Glutamatergic neuron (in vitro differentiated cells): ENCODE data around the gene ATRN. TPM values are rescaled to one million over a fixed set of nuclear protein-coding genes. Genes with fewer than 3 reads are reported as not detected.
"Not testable (repeated sequence)": the region's sequence is repeated elsewhere in the genome, so short reads cannot be mapped to it uniquely, and the experiment has no call there.

Experiments used
- DNase-seq: peaks from one replicate; pipeline ENCODE4 v3.0.0; 2022
- H3K27ac Mint-ChIP-seq: one replicate; pipeline ENCODE4 v1.8.0; 2020; ENCODE audit warnings: mild to moderate bottlenecking, mixed read lengths, inconsistent platforms; ENCODE audit not compliant: unreplicated experiment
- H3K27me3 Mint-ChIP-seq: one replicate; pipeline ENCODE4 v1.8.0; 2020; ENCODE audit warnings: mild to moderate bottlenecking, moderate library complexity, mixed read lengths, inconsistent platforms; ENCODE audit not compliant: unreplicated experiment
- H3K36me3 Mint-ChIP-seq: one replicate; pipeline ENCODE4 v1.8.0; 2020; ENCODE audit warnings: mild to moderate bottlenecking, mixed read lengths, inconsistent platforms; ENCODE audit not compliant: unreplicated experiment
- H3K4me1 Mint-ChIP-seq: one replicate; pipeline ENCODE4 v1.8.0; 2020; ENCODE audit warnings: mild to moderate bottlenecking, low read depth, mixed read lengths, inconsistent platforms; ENCODE audit not compliant: unreplicated experiment
- H3K4me3 Mint-ChIP-seq: one replicate; pipeline ENCODE4 v1.8.0; 2020; ENCODE audit warnings: mild to moderate bottlenecking, mixed read lengths, inconsistent platforms; ENCODE audit not compliant: unreplicated experiment
- H3K9me3 Mint-ChIP-seq: one replicate; pipeline ENCODE4 v1.8.0; 2020; ENCODE audit warnings: mild to moderate bottlenecking, moderate library complexity, mixed read lengths, inconsistent platforms; ENCODE audit not compliant: unreplicated experiment
- CTCF ChIP-seq: fragments of 200-600 bp; sonication (generic); IDR thresholded peaks from one replicate; pipeline ENCODE4 v1.5.0; 2021; ENCODE audit not compliant: partially characterized antibody, unreplicated experiment
- total RNA-seq: library from RNA; stranded (reverse); fragmentation: NEBNext Ultra II Directional; extraction: Animal tissue kit (Norgen Biotek cat#: 25700); gene quantifications from one replicate; pipeline ENCODE4 v1.2.1, GENCODE V29; 2021; ENCODE audit not compliant: unreplicated experiment

ATRN gene
- total RNA-seq, 1 donor from 2014 or later = 31.1 TPM

- H3K27me3 Mint-ChIP-seq = peaks cover under 1% of the 10 kb centered on the region
- peaks cover under 1% of the 10 kb centered on the region for H3K9me3 Mint-ChIP-seq
Measured at GRCh38 chr20:3532089-3532615, 61.3 kb downstream of the ATRN start.

GRCh38 chr20:3537733-3538132 lies 66.9 kb downstream of the ATRN start:
- not testable (repeated sequence) for H3K9me3 Mint-ChIP-seq, H3K36me3 Mint-ChIP-seq, DNase-seq, H3K27ac Mint-ChIP-seq, H3K4me1 Mint-ChIP-seq, H3K4me3 Mint-ChIP-seq, H3K27me3 Mint-ChIP-seq

More at GRCh38 chr20:3532089-3532615, 61.3 kb downstream of the ATRN start:
- DNase-seq = no peak
- no peak overlapping the region for H3K4me3 Mint-ChIP-seq
- H3K36me3 Mint-ChIP-seq = no peaks in the 10 kb centered on the region
- no peaks in the 10 kb centered on the region for H3K4me1 Mint-ChIP-seq
- no peak for TF ChIP-seq CTCF
- no peak overlapping the region for H3K27ac Mint-ChIP-seq

- Mint-ChIP-seq H3K9me3 (peaks cover 4% of the 10 kb centered on the region), H3K27ac (no peak overlapping the region), H3K36me3 (no peaks in the 10 kb centered on the region), H3K4me3 (no peak overlapping the region), H3K27me3 (peaks cover 3% of the 10 kb centered on the region), H3K4me1 (no peaks in the 10 kb centered on the region)
- TF ChIP-seq CTCF = no peak
- DNase-seq = no peak
Measured at GRCh38 chr20:3539311-3540107, 68.7 kb downstream of the ATRN start.

- Mint-ChIP-seq H3K4me1 (no peaks in the 10 kb centered on the region), H3K36me3 (no peaks in the 10 kb centered on the region), H3K4me3 (no peak overlapping the region), H3K9me3 (peaks cover 4% of the 10 kb centered on the region), H3K27me3 (peaks cover 3% of the 10 kb centered on the region), H3K27ac (no peak overlapping the region)
- TF ChIP-seq CTCF = no peak
- DNase-seq = no peak
Measured at GRCh38 chr20:3541887-3542721, 71.3 kb downstream of the ATRN start.

- Mint-ChIP-seq H3K27me3 (no peaks in the 10 kb centered on the region), H3K9me3 (peaks cover 4% of the 10 kb centered on the region), H3K4me3 (no peak overlapping the region), H3K27ac (no peak overlapping the region), H3K36me3 (no peaks in the 10 kb centered on the region), H3K4me1 (no peaks in the 10 kb centered on the region)
- TF ChIP-seq CTCF = no peak
- DNase-seq = no peak
Measured at GRCh38 chr20:3543901-3544507, 73.2 kb downstream of the ATRN start.
